ENCODE measurements around the gene PCED1B.
"Not testable (repeated sequence)": the region's sequence is repeated elsewhere in the genome, so short reads cannot be mapped to it uniquely, and the experiment has no call there.

GRCh38 chr12:47201190-47201589 lies 121.8 kb downstream of the PCED1B start:
- TF ChIP-seq CTCF, POLR2A (IDR thresholded peaks at IDR 0.05): not testable (repeated sequence)

Data from testis (tissue), 2 donors.